ENCODE measurements around the gene ABCD3.

DNA sequence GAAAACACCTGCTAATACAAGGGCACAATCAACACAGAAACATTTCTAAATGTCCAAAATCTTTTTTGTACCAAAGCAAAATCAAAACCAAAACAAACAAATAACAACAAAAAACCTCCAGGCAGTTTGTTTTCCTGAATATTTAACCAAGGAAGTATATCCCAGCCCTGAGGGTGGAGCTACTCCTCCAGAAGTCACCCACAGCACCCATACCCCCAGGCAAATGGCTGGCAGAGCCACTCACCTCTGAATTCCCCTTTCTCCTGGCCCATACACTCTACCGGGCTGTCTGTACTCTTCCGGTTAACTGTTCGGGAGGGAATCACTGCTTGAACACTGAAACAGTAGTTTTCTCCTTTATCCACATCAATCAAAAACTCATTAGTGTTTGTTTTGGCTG is 113.9 kb downstream of the ABCD3 start:
- TF ChIP-seq CTCF (IDR thresholded peaks at IDR 0.05) (peak in 1 of 5 experiments; percentile 5), POLR2A (IDR thresholded peaks at IDR 0.05) (no peak)

Data from tibial nerve (tissue), 3 donors.